ENCODE data around the gene NRG4.

- TF ChIP-seq POLR2A (IDR thresholded peaks at IDR 0.05; ENCODE audit: low read length): no peak
- TF ChIP-seq GATA1 (IDR thresholded peaks at IDR 0.05; ENCODE audit: low read depth, low read length): no peak
These were observed 46.2 kb downstream of the NRG4 start for GRCh38 chr15:75966073-75966472.

Measured in erythroblast (primary cell).